ENCODE measurements around the gene ERFL. TPM values are rescaled to one million over a fixed set of nuclear protein-coding genes. Genes with fewer than 3 reads are reported as not detected.

The ERFL gene
- total and polyA plus RNA-seq, 2 of the 8 experiments (the other 6 are each of a cell fraction or from before 2014, with no cell fraction given) = 0.12 TPM; not detected in 1

GRCh38 chr19:41930926-41931592, 2.8 kb upstream of the ERFL start:
- CTCF ChIA-PET (ENCODE audit: partially characterized antibody) = interaction anchor here (0.8 to 7.0 kb wide), 24 partner anchors 9 to 66 kb away, joined by 3 to 51 read pairs (median 5); partner anchors contain the start of gene ARHGEF1
- no peak overlapping the region for H4K91ac ChIP-seq (replicated peaks; ENCODE audit: insufficient read length, low read length)
- H3K36me3 ChIP-seq (ENCODE audit: control insufficient read depth in 2 of 4, insufficient read depth in 4 of 4, low read length in 3 of 4) = no peaks in the 10 kb centered on the region; a peak in 1 of 8 replicates
- peak overlapping the region in 1 of 2 experiments; percentile 19; a peak in 1 of 4 replicates for H3K4me2 ChIP-seq (ENCODE audit: insufficient read depth in 1 of 2, low read depth in 2 of 2, low read length in 2 of 2)
- H4K5ac ChIP-seq (ENCODE audit: insufficient read length, low read depth, low read length) = no peak overlapping the region
- no peak overlapping the region for H2BK20ac ChIP-seq (ENCODE audit: low read length)
- DNase-seq (ENCODE audit: low read depth in 1 of 2, low spot score in 2 of 2) (peak; percentile 58 to 84), FAIRE-seq (peak; percentile 73)
- no peak overlapping the region for H3K23ac ChIP-seq (ENCODE audit: insufficient read length)
- H2BK15ac ChIP-seq (ENCODE audit: low read length) = no peak overlapping the region
- 8% methylated on average over 17 of the region's 17 CpGs; no CpG with 5 or more reads in 1 of the 2 experiments for WGBS, 2 experiments (ENCODE audit: extremely low coverage in 1 of 2, insufficient coverage in 1 of 2, insufficient read length in 1 of 2, insufficient replicate concordance in 2 of 2, low coverage in 1 of 2, low lambda C conversion rate in 2 of 2, missing lambda C conversion rate in 1 of 2)
- H2BK5ac ChIP-seq (ENCODE audit: low read depth, low read length) = no peak overlapping the region
- no peak overlapping the region for H2BK120ac ChIP-seq (replicated peaks; ENCODE audit: low read depth, low read length)
- no peaks in the 10 kb centered on the region for H3K79me1 ChIP-seq (ENCODE audit: low read depth, low read length)
- peaks cover 6 to 29% of the 10 kb centered on the region in 2 experiments for H4K20me1 ChIP-seq (replicated peaks in 1 of 2; ENCODE audit: control insufficient read depth in 1 of 2, insufficient read depth in 2 of 2, low read length in 2 of 2)
- no peak overlapping the region for H3K4ac ChIP-seq (replicated peaks; ENCODE audit: insufficient read length, low read depth, low read length)
- no peaks in the 10 kb centered on the region for H3K9me3 ChIP-seq (ENCODE audit: insufficient read depth in 2 of 2, low read depth in 1 of 2, low read length in 1 of 2)
- no peak overlapping the region for H2AK5ac ChIP-seq (ENCODE audit: low read depth, low read length)
- H3K23me2 ChIP-seq (ENCODE audit: low read depth, low read length) = peaks cover 12% of the 10 kb centered on the region
- H2BK12ac ChIP-seq (ENCODE audit: low read depth, low read length) = no peak overlapping the region
- no peaks in the 10 kb centered on the region for H3K79me2 ChIP-seq (ENCODE audit: control insufficient read depth in 1 of 2, insufficient read depth in 2 of 2, low read length in 2 of 2)
- H3K9ac ChIP-seq (replicated peaks in 1 of 4; ENCODE audit: extremely low read depth in 1 of 4, low read depth in 3 of 4, low read length in 3 of 4) = no peak overlapping the region
- POLR2A ChIA-PET (ENCODE audit: partially characterized antibody) = interaction anchor here (0.6 to 9.6 kb wide), 12 partner anchors 9 to 151 kb away, joined by 3 to 71 read pairs (median 6); partner anchors contain the start of gene RABAC1
- no peak overlapping the region for H3K14ac ChIP-seq (ENCODE audit: insufficient read length)
- no peak overlapping the region for H4K8ac ChIP-seq (ENCODE audit: extremely low read depth, insufficient read depth, low read length)
- peaks cover 6 to 23% (median 15%) of the 10 kb centered on the region in 4 experiments for H3K4me1 ChIP-seq (replicated peaks in 1 of 4; ENCODE audit: control insufficient read depth in 3 of 4, insufficient read depth in 4 of 4, low read length in 3 of 4)
- no peak overlapping the region for H3K27ac ChIP-seq (ENCODE audit: low read depth, low read length)
- no peak overlapping the region for H3K18ac ChIP-seq (ENCODE audit: extremely low read depth, low read length)
- H3K27me3 ChIP-seq (replicated peaks in 1 of 4; ENCODE audit: control insufficient read depth in 3 of 4, extremely low read depth in 1 of 4, insufficient read depth in 3 of 4, low read length in 3 of 4) = peaks cover 72 to 97% (median 94%) of the 10 kb centered on the region in 4 experiments
- no peak overlapping the region for H2AFZ ChIP-seq (ENCODE audit: low read length)
- no peak overlapping the region for H3K56ac ChIP-seq (replicated peaks; ENCODE audit: insufficient read length, low read depth, low read length)
- no peak overlapping the region for H3K4me3 ChIP-seq (ENCODE audit: extremely low read depth in 1 of 4, insufficient read depth in 2 of 4, low read depth in 3 of 4, low read length in 4 of 4)
- TF ChIP-seq EP300 (IDR thresholded peaks at IDR 0.05; ENCODE audit: borderline replicate concordance in 1 of 2, low read depth in 2 of 2, low read length in 2 of 2) (0 out of 3 replicates have a peak, but pooled peaks of 1 of the 2 experiments have one; percentile 43), HDAC2 (IDR thresholded peaks at IDR 0.05; ENCODE audit: borderline replicate concordance in 1 of 2, low read depth in 2 of 2, low read length in 2 of 2) (peak in 1 of 2 experiments; percentile 74; a peak in 1 of 4 replicates), GTF2F1 (IDR thresholded peaks at IDR 0.05; ENCODE audit: borderline replicate concordance, low read depth, low read length) (no peak), MAX (IDR thresholded peaks at IDR 0.05) (peak; percentile 34; the same call in 1 of the 2 replicates), NANOG (IDR thresholded peaks at IDR 0.05; ENCODE audit: insufficient read depth, low read depth, low read length, poor library complexity, severe bottlenecking) (peak; percentile 99)
- TF ChIP-seq, protein P1, sequence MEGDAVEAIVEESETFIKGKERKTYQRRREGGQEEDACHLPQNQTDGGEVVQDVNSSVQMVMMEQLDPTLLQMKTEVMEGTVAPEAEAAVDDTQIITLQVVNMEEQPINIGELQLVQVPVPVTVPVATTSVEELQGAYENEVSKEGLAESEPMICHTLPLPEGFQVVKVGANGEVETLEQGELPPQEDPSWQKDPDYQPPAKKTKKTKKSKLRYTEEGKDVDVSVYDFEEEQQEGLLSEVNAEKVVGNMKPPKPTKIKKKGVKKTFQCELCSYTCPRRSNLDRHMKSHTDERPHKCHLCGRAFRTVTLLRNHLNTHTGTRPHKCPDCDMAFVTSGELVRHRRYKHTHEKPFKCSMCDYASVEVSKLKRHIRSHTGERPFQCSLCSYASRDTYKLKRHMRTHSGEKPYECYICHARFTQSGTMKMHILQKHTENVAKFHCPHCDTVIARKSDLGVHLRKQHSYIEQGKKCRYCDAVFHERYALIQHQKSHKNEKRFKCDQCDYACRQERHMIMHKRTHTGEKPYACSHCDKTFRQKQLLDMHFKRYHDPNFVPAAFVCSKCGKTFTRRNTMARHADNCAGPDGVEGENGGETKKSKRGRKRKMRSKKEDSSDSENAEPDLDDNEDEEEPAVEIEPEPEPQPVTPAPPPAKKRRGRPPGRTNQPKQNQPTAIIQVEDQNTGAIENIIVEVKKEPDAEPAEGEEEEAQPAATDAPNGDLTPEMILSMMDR (IDR thresholded peaks at IDR 0.05; ENCODE audit: control extremely low read depth in 1 of 3, insufficient read depth in 1 of 3, low read depth in 1 of 3, low read length in 3 of 3) = peak; percentile 59 to 97 (median 91)

Measured in H1 (cell line).